B cell (primary cell): ENCODE measurements around the gene ARMC10. TPM values are rescaled to one million over a fixed set of nuclear protein-coding genes. Genes with fewer than 3 reads are reported as not detected.
A peak's percentile ranks its signal among the peaks of the same experiment; 100 is the strongest.

Experiments
- ATAC-seq: fragments of 200-7000 bp; cut with Tn5 transposase; one replicate; pipeline ENCODE4 v1.10.0; 2021; ENCODE audit warnings: low read depth, mild to moderate bottlenecking, moderate number of reproducible peaks, moderate library complexity
- CTCF ChIA-PET: fragments of 350-600 bp; sonication (Branson Sonifier 250); formaldehyde crosslinking; loops from one replicate; lab custom pipeline; 2021; ENCODE audit warnings: antibody characterized with exemption, inconsistent platforms; lab: Charles Lee
- POLR2A ChIA-PET: fragments of 350-600 bp; sonication (Branson Sonifier 250); formaldehyde crosslinking; loops from one replicate; lab custom pipeline; 2021; ENCODE audit warnings: antibody characterized with exemption; lab: Charles Lee
- DNase-seq: peaks from one replicate; pipeline ENCODE4 v3.0.0; 2013
- H2AFZ ChIP-seq: 2 replicates; pipeline ENCODE4 v1.6.1; 2012; ENCODE audit warnings: mild to moderate bottlenecking, low read depth, low read length; ENCODE audit not compliant: insufficient read depth, poor library complexity, severe bottlenecking
- H3K27ac ChIP-seq, 2 donors: 1 replicate in 1 of 2; 2 replicates in 1 of 2; pipeline ENCODE4 v1.5.1; 2012 to 2013; ENCODE audit warnings: low read length in 2 of 2, mild to moderate bottlenecking in 2 of 2, moderate library complexity in 1 of 2
- H3K27me3 ChIP-seq, 4 experiments: fragments of 200-600 bp in 1 of 4; sonication (generic) in 1 of 4; replicated peaks in 1 of 4; 1 replicate in 2 of 4; 2 replicates in 2 of 4; pipeline versions ENCODE4 v1.6.1 to v1.7.0; 2013 to 2016; ENCODE audit warnings: low read length in 3 of 4, mild to moderate bottlenecking in 2 of 4, mixed read lengths in 1 of 4, moderate library complexity in 1 of 4; ENCODE audit not compliant: insufficient read depth in 4 of 4, control insufficient read depth in 3 of 4; ENCODE audit errors: control extremely low read depth in 1 of 4
- H3K36me3 ChIP-seq, 2 experiments: replicated peaks in 1 of 2; 1 replicate in 1 of 2; 2 replicates in 1 of 2; pipeline versions ENCODE4 v1.6.1 to v1.7.1; 2013; ENCODE audit warnings: low read length in 1 of 2; ENCODE audit not compliant: insufficient read depth in 2 of 2, control insufficient read depth in 1 of 2; ENCODE audit errors: control extremely low read depth in 1 of 2, extremely low read depth in 1 of 2
- H3K4me1 ChIP-seq, 2 donors: fragments of 200-600 bp in 1 of 2; sonication (generic) in 1 of 2; 1 replicate in 1 of 2; 2 replicates in 1 of 2; pipeline versions ENCODE4 v1.5.1 to v1.6.1; 2013 to 2017; ENCODE audit warnings: low read length in 2 of 2; ENCODE audit not compliant: control insufficient read depth in 2 of 2, insufficient read depth in 2 of 2
- H3K4me2 ChIP-seq: replicated peaks from 2 replicates; pipeline ENCODE3; 2012; ENCODE audit warnings: mild to moderate bottlenecking, low read depth, low read length; ENCODE audit not compliant: poor library complexity, severe bottlenecking
- H3K4me3 ChIP-seq, 5 experiments: fragments of 200-600 bp in 1 of 5; sonication (generic) in 1 of 5; 1 replicate in 3 of 5; 2 replicates in 2 of 5; pipeline versions ENCODE4 v1.5.1 to v1.7.0; 2011 to 2016; ENCODE audit warnings: low read length in 4 of 5, mild to moderate bottlenecking in 4 of 5, low read depth in 2 of 5, control low read depth in 1 of 5, moderate library complexity in 1 of 5; ENCODE audit not compliant: insufficient read depth in 1 of 5; ENCODE audit errors: control extremely low read depth in 1 of 5, extremely low read depth in 1 of 5
- H3K79me2 ChIP-seq: fragments of 200-600 bp; sonication (generic); one replicate; pipeline ENCODE4 v1.6.0; 2016; ENCODE audit warnings: low read length; ENCODE audit not compliant: control insufficient read depth, insufficient read depth
- H3K9ac ChIP-seq: fragments of 200-600 bp; sonication (generic); 2 replicates; pipeline ENCODE4 v1.6.1; 2017; ENCODE audit warnings: mild to moderate bottlenecking, low read length, moderate library complexity
- H3K9me3 ChIP-seq, 3 donors: one replicate each; pipeline versions ENCODE4 v1.6.1 to v1.7.1; 2013; ENCODE audit warnings: low read length in 2 of 3; ENCODE audit not compliant: control insufficient read depth in 2 of 3, insufficient read depth in 1 of 3; ENCODE audit errors: control extremely low read depth in 1 of 3
- H4K20me1 ChIP-seq: 2 replicates; pipeline ENCODE4 v1.6.0; 2012; ENCODE audit warnings: mild to moderate bottlenecking, low read length; ENCODE audit not compliant: insufficient read depth, control insufficient read depth, poor library complexity, severe bottlenecking
- H3K27ac Mint-ChIP-seq: one replicate; pipeline ENCODE4 v1.8.0; 2021; ENCODE audit warnings: mixed read lengths
- H3K27me3 Mint-ChIP-seq: one replicate; pipeline ENCODE4 v1.8.0; 2021; ENCODE audit warnings: mixed read lengths
- H3K4me1 Mint-ChIP-seq: one replicate; pipeline ENCODE4 v1.8.0; 2021; ENCODE audit warnings: mixed read lengths
- H3K4me3 Mint-ChIP-seq: one replicate; pipeline ENCODE4 v1.8.0; 2021; ENCODE audit warnings: mixed read lengths
- H3K9me3 Mint-ChIP-seq: one replicate; pipeline ENCODE4 v1.8.0; 2022; ENCODE audit warnings: mixed read lengths; ENCODE audit not compliant: insufficient read depth
- CTCF ChIP-seq: fragments of 200-600 bp; IDR thresholded peaks from one replicate; pipeline ENCODE4 v1.8.0; 2022; ENCODE audit warnings: antibody characterized with exemption, mild to moderate bottlenecking
- EZH2 ChIP-seq: IDR thresholded peaks from 2 replicates; pipeline ENCODE4 v1.6.1; 2012; ENCODE audit warnings: borderline replicate concordance, low read depth, mild to moderate bottlenecking, moderate library complexity, low read length; ENCODE audit not compliant: insufficient read depth, poor library complexity, severe bottlenecking
- WGBS: methylation state at CpG from one replicate; pipeline ENCODE4 v1.1.5; 2013; ENCODE audit warnings: missing lambda C conversion rate; ENCODE audit not compliant: insufficient coverage; 5-methylcytosine and 5-hydroxymethylcytosine counted together
- intact Hi-C: fragments of 100-400 bp; cut with micrococcal nuclease; formaldehyde crosslinking; loops from one replicate; pipeline ENCODE4 v1.10.0; 2022
- polyA plus RNA-seq: library from polyadenylated mRNA; depleted of rRNA; stranded (reverse); fragments of >200 nt; gene quantifications from 2 replicates; pipeline ENCODE4 v1.2.3, GENCODE V29; 2012
- total RNA-seq, 2 donors: library from RNA; stranded (reverse); fragments of 120-200 nt in 1 of 2; gene quantifications; 1 replicate in 1 of 2; 2 replicates in 1 of 2; pipeline versions ENCODE4 v1.2.3 to v1.2.4, GENCODE V29; 2013 to 2022

ARMC10 gene
- total and polyA plus RNA-seq, 2 donors (not counting 1 experiment from before 2014, with no cell fraction given), result 7.3 to 24.2 TPM

- no peak for ATAC-seq
- Histone ChIP-seq H3K4me3 (peak overlapping the region; percentile 90 to 100 (median 98)), H3K9me3 (no peaks in the 10 kb centered on the region), H2AFZ (peak overlapping the region; percentile 99), H3K79me2 (peaks cover 14% of the 10 kb centered on the region), H3K36me3 (no peaks in the 10 kb centered on the region), H3K27ac (peak overlapping the region; percentile 71 to 84), H3K4me1 (peaks cover 18 to 19% of the 10 kb centered on the region in 2 donors), H3K4me2 (peak overlapping the region; percentile 75), H4K20me1 (no peaks in the 10 kb centered on the region), H3K9ac (peak overlapping the region; percentile 97), H3K27me3 (no peaks in the 10 kb centered on the region)
- Mint-ChIP-seq H3K27me3 (no peaks in the 10 kb centered on the region), H3K4me1 (peaks cover 40% of the 10 kb centered on the region), H3K9me3 (no peaks in the 10 kb centered on the region), H3K27ac (peak overlapping the region; percentile 97), H3K4me3 (peak overlapping the region; percentile 97)
- ChIA-PET POLR2A (interaction anchor here (1.5 kb wide), 1 partner anchor 73 kb away, joined by 8 read pairs; the partner anchor contains the start of genes ARMC10 and FBXL13), CTCF (interaction anchor here (0.6 kb wide), 1 partner anchor 186 kb away, joined by 3 read pairs; no protein-coding TSS in a partner anchor)
- DNase-seq, result no peak
- TF ChIP-seq EZH2 (no peak), CTCF (no peak)
- intact Hi-C loops, result loop anchor here (5.0 kb wide), 1 partner anchor 199 kb away; the partner anchor contains the start of gene PSMC2
- WGBS, result 2% methylated on average over 9 of the region's 13 CpGs
These were observed 73.4 kb downstream of the ARMC10 start for GRCh38 chr7:103148131-103148993.

Other genes with a start within 250 kb of the ARMC10 start
- gene LRRC17, start 162.1 kb upstream of the ARMC10 start, total RNA-seq, result 0.53 and 0.86 TPM in 2 replicates
- gene LRRC17, start 162.1 kb upstream of the ARMC10 start, polyA plus RNA-seq, result 1.1 and 1.4 TPM in 2 replicates
- 2.4 and 4.0 TPM in 2 replicates for gene FBXL13, start 344 bp upstream of the ARMC10 start, total RNA-seq
- 0.22 and 0.37 TPM in 2 replicates for gene FBXL13, start 344 bp upstream of the ARMC10 start, polyA plus RNA-seq
- 20.7 and 22.8 TPM in 2 replicates for gene NAPEPLD, start 74.0 kb downstream of the ARMC10 start, total RNA-seq
- gene NAPEPLD, start 74.0 kb downstream of the ARMC10 start, polyA plus RNA-seq, result 3.8 and 3.9 TPM in 2 replicates
- 70.9 and 72.8 TPM in 2 replicates for gene PMPCB, start 222.3 kb downstream of the ARMC10 start, total RNA-seq
- 61.9 and 80.3 TPM in 2 replicates for gene PMPCB, start 222.3 kb downstream of the ARMC10 start, polyA plus RNA-seq